ENCODE results near the gene FBXW11. TPM values are rescaled to one million over a fixed set of nuclear protein-coding genes. Genes with fewer than 3 reads are reported as not detected.

FBXW11 gene
- total and polyA plus RNA-seq, 10 of the 15 experiments (the other 5 are each of a cell fraction or from before 2014, with no cell fraction given) = 4.3 to 61.5 (median 40.0) TPM

GRCh38 chr5:171978519-171978918 lies 27.9 kb downstream of the FBXW11 start:
- SMC1A ChIA-PET (ENCODE audit: uncharacterized antibody, unreplicated experiment) = interaction anchor here (0.7 to 2.8 kb wide), 7 partner anchors 8 to 67 kb away, joined by 3 to 16 read pairs (median 7); partner anchors contain the start of gene FBXW11
- peaks cover 0 to 6% of the 10 kb centered on the region in 2 experiments; a peak in 1 of 4 replicates for H3K36me3 ChIP-seq (ENCODE audit: control insufficient read depth in 2 of 2, insufficient read depth in 2 of 2, low read length in 1 of 2)
- BruUV-seq (replicated peaks) = no TSS peak
- no peaks in the 10 kb centered on the region for H3K27me3 ChIP-seq (replicated peaks in 1 of 2; ENCODE audit: control insufficient read depth in 2 of 2, insufficient read depth in 2 of 2, low read length in 1 of 2)
- H3K79me2 ChIP-seq (ENCODE audit: control insufficient read depth, insufficient read depth, low read length) = peaks cover 88% of the 10 kb centered on the region
- peak; percentile 78 for ATAC-seq
- H3K4me3 ChIP-seq = peak overlapping the region; percentile 59; the same call in 1 of the 2 replicates
- H2AFZ ChIP-seq (ENCODE audit: control insufficient read depth, low read depth, low read length) = peak overlapping the region; percentile 12; the same call in 1 of the 2 replicates
- peak overlapping the region; percentile 64 for H3K9ac ChIP-seq (ENCODE audit: control insufficient read depth, insufficient read depth, low read length)
- no peak for FAIRE-seq
- H3K4me1 ChIP-seq (ENCODE audit: control insufficient read depth, insufficient read depth, low read length) = peaks cover 43% of the 10 kb centered on the region
- intact Hi-C loops (cut with micrococcal nuclease; ENCODE audit: unreplicated experiment) (no loop called here), in situ Hi-C loops (cut with MboI) (no loop called here)
- peaks cover 16% of the 10 kb centered on the region for H3K9me3 ChIP-seq (replicated peaks; ENCODE audit: control insufficient read depth, insufficient read depth, low read length)
- POLR2A ChIA-PET = interaction anchor here (1.6 to 2.2 kb wide), 2 partner anchors 12 to 17 kb away, joined by 5 to 8 read pairs; no protein-coding TSS in a partner anchor
- H4K20me1 ChIP-seq (ENCODE audit: control insufficient read depth, insufficient read depth) = no peaks in the 10 kb centered on the region
- DNase-seq (ENCODE audit: low read depth, low spot score) = peak; percentile 57
- CTCF ChIA-PET = interaction anchor here (1.5 to 1.7 kb wide), 2 partner anchors 28 to 70 kb away, joined by 4 to 6 read pairs; partner anchors contain the start of gene FBXW11
- RAD21 ChIA-PET (ENCODE audit: unreplicated experiment) = interaction anchor here (0.7 to 1.9 kb wide), 4 partner anchors 12 to 67 kb away, joined by 3 to 7 read pairs (median 3); partner anchors contain the start of gene FBXW11
- H3K27ac ChIP-seq (ENCODE audit: control insufficient read depth, insufficient read depth) = peak overlapping the region; percentile 94
- WGBS (ENCODE audit: insufficient coverage, insufficient replicate concordance, low lambda C conversion rate, missing lambda C conversion rate) = 1% methylated on average over 4 of the region's 4 CpGs
- peak overlapping the region; percentile 83 for H3K4me2 ChIP-seq (ENCODE audit: control insufficient read depth, insufficient read depth)
- peak; percentile 52 for TF ChIP-seq RUNX3 (IDR thresholded peaks at IDR 0.05; ENCODE audit: low read length)
- TF ChIP-seq ESRRA (IDR thresholded peaks at IDR 0.05; ENCODE audit: low read length) = no peak
- TF ChIP-seq PRDM15 (CRISPR knock-in tag; IDR thresholded peaks at IDR 0.05) = no peak
- peak; percentile 95 for TF ChIP-seq PAX5 (IDR thresholded peaks at IDR 0.05; ENCODE audit: borderline replicate concordance, low read depth, low read length)
- TF ChIP-seq PBX3 (IDR thresholded peaks at IDR 0.05; ENCODE audit: insufficient replicate concordance, low read depth, low read length) = no peak
- TF ChIP-seq GABPA (IDR thresholded peaks at IDR 0.05; ENCODE audit: low read depth) = peak; percentile 64; the same call in 1 of the 2 replicates
- no peak for TF ChIP-seq IKZF2 (IDR thresholded peaks at IDR 0.05)
- TF ChIP-seq SPI1 (IDR thresholded peaks at IDR 0.05; ENCODE audit: borderline replicate concordance, insufficient read depth, low read depth, low read length) = peak; percentile 28; the same call in 1 of the 2 replicates
- no peak for TF ChIP-seq LARP7 (IDR thresholded peaks at IDR 0.05)
- TF ChIP-seq MEF2A (IDR thresholded peaks at IDR 0.05; ENCODE audit: insufficient read depth, low read depth, low read length) = peak; percentile 81
- TF ChIP-seq POLR2AphosphoS5 (IDR thresholded peaks at IDR 0.05; ENCODE audit: low read length) = peak; percentile 45; the same call in 1 of the 2 replicates
- TF ChIP-seq ETV6 (conservative IDR thresholded peaks at IDR 0.05 in 1 of 2, IDR thresholded peaks at IDR 0.05 in 1 of 2; ENCODE audit: borderline replicate concordance in 1 of 2, low read depth in 1 of 2) = peak in 1 of 2 experiments; percentile 87; a peak in 2 of 4 replicates
- peak; percentile 80 for TF ChIP-seq NFIC (IDR thresholded peaks at IDR 0.05; ENCODE audit: low read depth, low read length)
- no peak for TF ChIP-seq ZBTB40 (IDR thresholded peaks at IDR 0.05; ENCODE audit: borderline replicate concordance)
